Mammary epithelial cell (primary cell): Measurements from ENCODE around the gene INSRR.

Experiments used
- CTCF ChIP-seq, 2 donors: IDR thresholded peaks in 1 of 2; conservative IDR thresholded peaks in 1 of 2; 2 replicates each; pipeline ENCODE4 v1.5.1; 2011 to 2012; ENCODE audit warnings: inconsistent platforms in 2 of 2, low read length in 2 of 2, mild to moderate bottlenecking in 2 of 2, control low read depth in 1 of 2, low read depth in 1 of 2; ENCODE audit not compliant: insufficient read depth in 1 of 2; ENCODE audit errors: extremely low read depth in 1 of 2
- EZH2 ChIP-seq: IDR thresholded peaks from 2 replicates; pipeline ENCODE4 v1.6.1; 2012; ENCODE audit warnings: low read length, inconsistent platforms, borderline replicate concordance

GRCh38 chr1:156880473-156880872 is 21.6 kb upstream of the INSRR start:
- TF ChIP-seq EZH2, result no peak
- TF ChIP-seq CTCF (conservative IDR thresholded peaks at IDR 0.05 in 1 of 2, IDR thresholded peaks at IDR 0.05 in 1 of 2; ENCODE audit: extremely low read depth in 1 of 2, insufficient read depth in 1 of 2, low read depth in 1 of 2, low read length in 2 of 2), result no peak
